CD4-positive, CD25-positive, alpha-beta regulatory T cell (primary cell): ENCODE data around the gene DOCK3. TPM values are rescaled to one million over a fixed set of nuclear protein-coding genes. Genes with fewer than 3 reads are reported as not detected.
"Not testable (repeated sequence)": the region's sequence is repeated elsewhere in the genome, so short reads cannot be mapped to it uniquely, and the experiment has no call there.

Experiments used
- ATAC-seq, 2 donors: fragments of 150-1000 bp; cut with Tn5 transposase; one replicate each; pipeline ENCODE4 v1.10.0; 2021; ENCODE audit warnings: low read depth in 2 of 2, moderate number of reproducible peaks in 2 of 2, moderate library complexity in 1 of 2
- DNase-seq, 3 donors: peaks; one replicate each; pipeline versions ENCODE4 v3.0.0 to v3.0.0-alpha.2; 2012 to 2022; ENCODE audit warnings: mixed read lengths in 1 of 3
- H3K27ac ChIP-seq: one replicate; pipeline ENCODE4 v1.7.0; 2013; ENCODE audit warnings: mild to moderate bottlenecking, low read length; ENCODE audit not compliant: insufficient read depth, poor library complexity, severe bottlenecking
- H3K27me3 ChIP-seq: one replicate; pipeline ENCODE4 v1.7.0; 2013; ENCODE audit warnings: low read length; ENCODE audit not compliant: control insufficient read depth, insufficient read depth
- H3K36me3 ChIP-seq: one replicate; pipeline ENCODE4 v1.7.0; 2013; ENCODE audit warnings: mild to moderate bottlenecking, low read length, moderate library complexity; ENCODE audit not compliant: control insufficient read depth, insufficient read depth
- H3K4me1 ChIP-seq: 2 replicates; pipeline ENCODE4 v1.7.0; 2013; ENCODE audit warnings: mild to moderate bottlenecking, low read length; ENCODE audit not compliant: insufficient read depth, control insufficient read depth, poor library complexity, severe bottlenecking
- H3K4me3 ChIP-seq: one replicate; pipeline ENCODE4 v1.7.0; 2013; ENCODE audit warnings: low read depth, mild to moderate bottlenecking, low read length, moderate library complexity
- H3K9me3 ChIP-seq, 2 experiments: 1 replicate in 1 of 2; 2 replicates in 1 of 2; pipeline ENCODE4 v1.7.0; 2013; ENCODE audit warnings: low read length in 2 of 2, mild to moderate bottlenecking in 1 of 2, moderate library complexity in 1 of 2; ENCODE audit not compliant: control insufficient read depth in 2 of 2
- H3K27ac Mint-ChIP-seq, 3 donors: one replicate each; pipeline ENCODE4 v1.8.0; 2020 to 2022; ENCODE audit warnings: mild to moderate bottlenecking in 3 of 3, mixed read lengths in 3 of 3, moderate library complexity in 2 of 3
- H3K27me3 Mint-ChIP-seq: one replicate; pipeline ENCODE4 v1.8.0; 2022; ENCODE audit warnings: mild to moderate bottlenecking, mixed read lengths
- H3K36me3 Mint-ChIP-seq: one replicate; pipeline ENCODE4 v1.8.0; 2020; ENCODE audit warnings: mixed read lengths
- H3K4me1 Mint-ChIP-seq, 4 donors: one replicate each; pipeline ENCODE4 v1.8.0; 2020 to 2022; ENCODE audit warnings: mixed read lengths in 4 of 4, mild to moderate bottlenecking in 1 of 4
- H3K4me3 Mint-ChIP-seq, 4 donors: one replicate each; pipeline ENCODE4 v1.8.0; 2020 to 2022; ENCODE audit warnings: mild to moderate bottlenecking in 4 of 4, mixed read lengths in 4 of 4, moderate library complexity in 3 of 4
- H3K9me3 Mint-ChIP-seq, 7 donors: one replicate each; pipeline ENCODE4 v1.8.0; 2020 to 2022; ENCODE audit warnings: mixed read lengths in 7 of 7, mild to moderate bottlenecking in 3 of 7, moderate library complexity in 2 of 7
- polyA plus RNA-seq, 4 donors: library from polyadenylated mRNA; unstranded; fragments of 300-500 nt; fragmentation: Illumina TruSeq; gene quantifications; one replicate each; pipeline ENCODE4 v1.2.3, GENCODE V29; 2021
- total RNA-seq: library from RNA; stranded (reverse); gene quantifications from one replicate; pipeline ENCODE4 v1.2.3, GENCODE V29; 2022

DOCK3 gene
- total and polyA plus RNA-seq, 5 donors from 2014 or later, result 0.03 to 0.35 (median 0.08) TPM

DNA sequence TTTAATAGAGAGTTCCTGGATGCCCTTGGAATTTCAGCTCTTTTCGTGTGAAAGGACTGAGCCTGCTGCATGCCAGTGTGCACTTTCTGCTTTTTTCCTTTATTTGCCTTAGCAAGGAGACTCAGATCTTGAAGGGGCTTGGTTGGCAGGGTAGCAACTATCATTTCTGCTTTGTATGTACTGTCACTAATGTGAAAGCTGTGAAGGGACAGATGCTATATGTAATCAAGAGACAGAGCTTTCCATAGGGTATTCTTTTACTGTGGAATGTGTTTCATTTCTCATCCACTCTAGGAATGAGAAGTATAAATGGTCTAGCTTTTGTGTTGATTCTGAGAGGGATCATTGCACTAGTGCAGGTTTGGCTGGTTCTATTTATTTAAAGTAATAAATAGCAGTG, 377.8 kb downstream of the DOCK3 start:
- no peaks in the 10 kb centered on the region for H3K36me3 ChIP-seq
- no peaks in the 10 kb centered on the region for H3K36me3 Mint-ChIP-seq
- H3K4me1 ChIP-seq, result no peaks in the 10 kb centered on the region
- no peak overlapping the region for H3K27ac ChIP-seq
- no peaks in the 10 kb centered on the region for H3K4me1 Mint-ChIP-seq
- H3K9me3 ChIP-seq, result no peaks in the 10 kb centered on the region
- DNase-seq (no peak), ATAC-seq (no peak)
- H3K27me3 ChIP-seq, result no peaks in the 10 kb centered on the region
- H3K4me3 ChIP-seq, result no peak overlapping the region
- H3K27ac Mint-ChIP-seq, result no peak overlapping the region
- no peak overlapping the region for H3K4me3 Mint-ChIP-seq
- H3K9me3 Mint-ChIP-seq, result peaks cover 0 to under 1% (median 0%) of the 10 kb centered on the region in 7 donors
- peaks cover 7% of the 10 kb centered on the region for H3K27me3 Mint-ChIP-seq

DNA sequence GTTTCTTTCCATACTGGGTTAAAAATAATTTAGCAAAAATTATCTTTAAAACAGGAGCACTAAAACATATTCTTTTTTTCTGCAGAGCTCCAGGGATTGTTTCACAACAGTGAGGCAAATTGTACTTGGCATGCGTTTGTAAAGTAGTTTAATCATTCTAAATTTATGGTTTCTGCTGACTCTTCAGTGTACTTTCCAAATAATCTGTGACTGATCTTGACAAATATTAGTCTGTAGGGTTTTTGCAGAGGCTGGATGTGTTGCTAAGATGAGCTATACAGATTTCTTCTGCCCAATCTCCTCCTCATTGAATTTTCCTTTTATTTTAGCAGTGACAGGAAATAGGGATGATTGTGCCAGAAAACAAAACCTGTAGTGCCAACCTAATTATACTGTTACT, 382.4 kb downstream of the DOCK3 start:
- no peaks in the 10 kb centered on the region for H3K4me1 ChIP-seq
- DNase-seq, result no peak
- H3K27ac ChIP-seq, result no peak overlapping the region
- no peak for ATAC-seq
- no peaks in the 10 kb centered on the region for H3K9me3 ChIP-seq
- H3K9me3 Mint-ChIP-seq, result peaks cover 0 to 1% (median 0%) of the 10 kb centered on the region in 7 donors
- H3K4me3 ChIP-seq, result no peak overlapping the region
- H3K27me3 ChIP-seq, result no peaks in the 10 kb centered on the region
- no peak overlapping the region for H3K27ac Mint-ChIP-seq
- H3K27me3 Mint-ChIP-seq, result peaks cover 11% of the 10 kb centered on the region
- H3K36me3 ChIP-seq, result no peaks in the 10 kb centered on the region
- no peaks in the 10 kb centered on the region for H3K36me3 Mint-ChIP-seq
- H3K4me3 Mint-ChIP-seq, result no peak overlapping the region
- H3K4me1 Mint-ChIP-seq, result no peaks in the 10 kb centered on the region

DNA sequence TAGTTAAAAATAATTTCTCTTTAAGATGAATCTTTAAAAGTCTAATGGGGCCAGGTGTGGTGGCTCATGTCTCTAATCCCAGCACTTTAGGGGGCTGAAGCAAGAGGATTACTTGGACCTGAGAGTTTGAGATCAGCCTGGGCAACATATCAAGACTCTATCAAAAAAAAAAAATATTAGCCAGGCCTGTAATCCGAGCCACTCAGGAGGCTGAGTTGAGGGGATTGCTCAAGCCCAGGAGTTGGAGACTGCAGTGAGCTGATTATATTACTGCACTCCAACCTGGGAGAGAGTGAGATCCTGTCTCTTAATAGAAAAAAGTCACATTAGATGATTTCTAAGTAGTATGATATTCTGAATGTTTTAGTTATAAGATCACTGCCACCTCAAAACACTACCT, 388.3 kb downstream of the DOCK3 start:
- Histone ChIP-seq H3K27me3 (no peaks in the 10 kb centered on the region), H3K27ac (no peak overlapping the region), H3K36me3 (no peaks in the 10 kb centered on the region), H3K9me3 (no peaks in the 10 kb centered on the region), H3K4me3 (no peak overlapping the region), H3K4me1 (no peaks in the 10 kb centered on the region)
- H3K4me3 Mint-ChIP-seq, result no peak overlapping the region
- ATAC-seq (no peak), DNase-seq (no peak)
- no peaks in the 10 kb centered on the region for H3K4me1 Mint-ChIP-seq
- H3K36me3 Mint-ChIP-seq, result no peaks in the 10 kb centered on the region
- H3K27me3 Mint-ChIP-seq, result peaks cover 23% of the 10 kb centered on the region
- peaks cover 0 to 1% (median 0%) of the 10 kb centered on the region in 7 donors for H3K9me3 Mint-ChIP-seq
- no peak overlapping the region for H3K27ac Mint-ChIP-seq

DNA sequence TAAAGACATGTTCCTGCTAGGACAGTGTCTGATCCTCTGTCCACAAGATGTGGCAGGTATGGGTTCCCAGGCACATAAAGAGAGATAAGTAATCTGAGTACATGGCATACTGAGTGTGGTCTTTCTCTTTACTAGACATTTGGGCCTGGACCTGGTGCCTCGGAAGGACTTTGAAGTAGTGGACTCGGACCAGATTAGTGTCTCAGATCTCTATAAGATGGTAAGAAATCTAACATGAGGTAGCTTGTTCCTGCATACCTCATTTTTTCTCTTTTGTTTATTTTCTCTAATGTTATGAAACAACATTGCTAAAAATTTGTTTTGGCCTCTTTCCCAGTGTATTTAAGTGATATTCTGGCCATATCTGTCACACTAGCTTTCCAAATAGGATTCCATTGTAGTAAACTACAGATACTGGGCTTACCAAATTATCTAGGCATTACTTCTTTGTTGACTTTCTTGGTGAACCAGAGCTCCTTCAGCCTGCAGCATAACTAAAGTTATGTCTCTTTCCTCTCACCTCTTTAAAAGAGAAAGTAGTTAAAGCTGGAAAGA, 400.6 kb downstream of the DOCK3 start:
- Histone ChIP-seq H3K36me3 (no peaks in the 10 kb centered on the region), H3K9me3 (no peaks in the 10 kb centered on the region), H3K27ac (no peak overlapping the region), H3K4me3 (no peak overlapping the region), H3K4me1 (no peaks in the 10 kb centered on the region), H3K27me3 (no peaks in the 10 kb centered on the region)
- Mint-ChIP-seq H3K27ac (no peak overlapping the region), H3K4me3 (no peak overlapping the region), H3K27me3 (peaks cover 9% of the 10 kb centered on the region), H3K4me1 (no peaks in the 10 kb centered on the region), H3K36me3 (no peaks in the 10 kb centered on the region), H3K9me3 (no peaks in the 10 kb centered on the region)
- ATAC-seq (no peak), DNase-seq (no peak)

DNA sequence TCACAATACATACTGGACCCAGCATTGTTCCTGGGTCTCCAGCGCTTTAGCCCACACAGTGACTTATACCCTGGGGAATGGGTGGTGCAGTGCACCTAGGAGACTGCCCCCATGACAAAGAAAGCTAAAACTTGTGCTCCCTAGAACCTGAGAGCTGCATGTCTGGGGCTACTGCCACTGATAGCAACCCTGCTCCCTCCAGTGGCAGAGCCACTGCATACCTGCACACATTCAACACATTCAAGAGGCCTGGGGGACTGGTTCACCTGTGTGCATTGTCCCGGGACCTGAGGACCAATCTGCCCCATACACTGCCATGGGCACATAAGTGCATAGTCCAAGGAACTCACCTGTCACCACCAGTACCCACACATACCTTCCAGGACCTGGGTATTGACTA, 407.6 kb downstream of the DOCK3 start:
- no peaks in the 10 kb centered on the region for H3K4me1 Mint-ChIP-seq
- no peak overlapping the region for H3K27ac Mint-ChIP-seq
- Histone ChIP-seq H3K4me3 (no peak overlapping the region), H3K36me3 (no peaks in the 10 kb centered on the region), H3K27me3 (no peaks in the 10 kb centered on the region), H3K27ac (no peak overlapping the region), H3K4me1 (no peaks in the 10 kb centered on the region), H3K9me3 (peaks cover 24 to 25% of the 10 kb centered on the region in 2 experiments)
- H3K27me3 Mint-ChIP-seq, result no peaks in the 10 kb centered on the region
- no peak for ATAC-seq
- DNase-seq, result peak in 1 of 3 donors; percentile 5
- no peaks in the 10 kb centered on the region for H3K36me3 Mint-ChIP-seq
- H3K9me3 Mint-ChIP-seq, result peaks cover 0 to 29% (median 15%) of the 10 kb centered on the region in 7 donors
- H3K4me3 Mint-ChIP-seq, result no peak overlapping the region

DNA sequence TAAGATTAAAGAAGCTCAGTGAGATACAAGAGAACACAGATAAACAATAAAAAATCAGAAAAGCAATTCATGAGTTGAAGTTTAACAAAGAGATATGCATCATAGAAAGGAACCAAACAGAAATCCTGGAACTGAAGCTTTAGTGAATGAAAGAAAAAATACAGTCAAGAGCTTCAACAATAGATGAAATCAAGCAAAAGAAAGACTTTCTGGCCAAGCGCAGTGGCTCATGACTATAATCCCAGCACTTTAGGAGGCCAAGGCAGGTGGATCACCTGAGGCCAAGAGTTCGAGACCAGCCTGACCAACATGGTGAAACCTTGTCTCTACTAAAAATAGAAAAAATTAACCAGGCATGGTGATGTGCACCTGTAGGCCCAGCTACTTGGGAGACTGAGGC, 408.8 kb downstream of the DOCK3 start:
- no peaks in the 10 kb centered on the region for H3K4me1 Mint-ChIP-seq
- H3K4me3 ChIP-seq, result no peak overlapping the region
- H3K27ac ChIP-seq, result no peak overlapping the region
- no peak for ATAC-seq
- no peak overlapping the region for H3K4me3 Mint-ChIP-seq
- H3K27me3 Mint-ChIP-seq, result no peaks in the 10 kb centered on the region
- no peaks in the 10 kb centered on the region for H3K27me3 ChIP-seq
- H3K36me3 Mint-ChIP-seq, result no peaks in the 10 kb centered on the region
- H3K9me3 Mint-ChIP-seq, result peaks cover 0 to 29% (median 18%) of the 10 kb centered on the region in 7 donors
- H3K27ac Mint-ChIP-seq, result no peak overlapping the region
- no peaks in the 10 kb centered on the region for H3K4me1 ChIP-seq
- no peak for DNase-seq
- no peaks in the 10 kb centered on the region for H3K36me3 ChIP-seq
- peaks cover 24 to 25% of the 10 kb centered on the region in 2 experiments for H3K9me3 ChIP-seq

DNA sequence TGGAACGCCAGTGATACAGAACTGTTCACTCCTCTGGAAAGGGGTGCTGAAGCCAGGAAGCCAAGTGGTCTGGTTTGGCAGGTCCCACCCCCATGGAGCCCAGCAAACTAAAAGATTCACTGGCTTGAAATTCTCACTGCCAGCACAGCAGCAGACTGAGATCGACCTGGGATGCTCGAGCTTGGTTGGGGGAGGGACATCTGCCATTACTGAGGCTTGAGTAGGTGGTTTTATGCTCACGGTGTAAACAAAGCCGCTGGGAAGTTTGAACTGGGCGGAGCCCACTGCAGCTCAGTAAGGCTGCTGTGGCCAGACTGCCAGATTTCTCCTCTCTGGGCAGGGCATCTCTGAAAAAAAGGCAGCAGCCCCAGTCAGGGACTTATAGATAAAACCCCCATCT, 417.4 kb downstream of the DOCK3 start:
- H3K27me3 Mint-ChIP-seq, result peaks cover 13% of the 10 kb centered on the region
- H3K27ac Mint-ChIP-seq, H3K36me3 ChIP-seq, H3K4me1 Mint-ChIP-seq, H3K9me3 Mint-ChIP-seq, ATAC-seq, H3K27me3 ChIP-seq, H3K4me3 Mint-ChIP-seq, H3K4me3 ChIP-seq, H3K36me3 Mint-ChIP-seq, DNase-seq, H3K27ac ChIP-seq, H3K4me1 ChIP-seq, H3K9me3 ChIP-seq: not testable (repeated sequence)

DNA sequence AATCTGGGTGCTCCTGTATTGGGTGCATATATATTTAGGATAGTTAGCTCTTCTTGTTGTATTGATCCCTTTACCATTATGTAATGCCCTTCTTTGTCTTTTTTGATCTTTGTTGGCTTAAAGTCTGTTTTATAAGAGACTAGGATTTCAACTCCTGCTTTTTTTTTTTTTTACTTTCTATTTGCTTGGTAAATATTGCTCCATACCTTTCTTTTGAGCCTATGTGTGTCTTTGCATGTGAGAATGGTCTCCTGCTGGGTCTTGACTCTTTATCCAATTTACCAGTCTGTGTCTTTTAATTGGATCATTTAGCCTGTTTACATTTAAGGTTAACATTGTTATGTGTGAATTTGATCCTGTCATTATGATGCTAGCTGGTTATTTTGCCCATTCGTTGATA, 420.1 kb downstream of the DOCK3 start:
- H3K9me3 Mint-ChIP-seq, H3K36me3 ChIP-seq, H3K4me1 ChIP-seq, H3K9me3 ChIP-seq, ATAC-seq, H3K4me3 ChIP-seq, DNase-seq, H3K36me3 Mint-ChIP-seq, H3K4me1 Mint-ChIP-seq, H3K4me3 Mint-ChIP-seq, H3K27ac Mint-ChIP-seq, H3K27ac ChIP-seq, H3K27me3 ChIP-seq: not testable (repeated sequence)
- H3K27me3 Mint-ChIP-seq, result peaks cover 17% of the 10 kb centered on the region
